ENCODE data around the gene PKD1. TPM values are rescaled to one million over a fixed set of nuclear protein-coding genes. Genes with fewer than 3 reads are reported as not detected.
"Not testable (repeated sequence)": the region's sequence is repeated elsewhere in the genome, so short reads cannot be mapped to it uniquely, and the experiment has no call there.

The PKD1 gene
- total RNA-seq (2014; rRNA removed) (58.9 and 77.3 TPM in 2 replicates), Bru-seq, nascent RNA (percentile 52 among the genes with signal in this experiment), BruChase-seq, experiment 1, labeled RNA remaining after a 6-hour chase (percentile 73 among the genes with signal in this experiment), BruChase-seq, experiment 2, labeled RNA remaining after a 2-hour chase (percentile 70 among the genes with signal in this experiment)
- long read RNA-seq, partial matches to known transcripts, result 15 of 44 reads
- long read RNA-seq, other reads (novel, unspliced or antisense), result 26 of 44 reads

DNA sequence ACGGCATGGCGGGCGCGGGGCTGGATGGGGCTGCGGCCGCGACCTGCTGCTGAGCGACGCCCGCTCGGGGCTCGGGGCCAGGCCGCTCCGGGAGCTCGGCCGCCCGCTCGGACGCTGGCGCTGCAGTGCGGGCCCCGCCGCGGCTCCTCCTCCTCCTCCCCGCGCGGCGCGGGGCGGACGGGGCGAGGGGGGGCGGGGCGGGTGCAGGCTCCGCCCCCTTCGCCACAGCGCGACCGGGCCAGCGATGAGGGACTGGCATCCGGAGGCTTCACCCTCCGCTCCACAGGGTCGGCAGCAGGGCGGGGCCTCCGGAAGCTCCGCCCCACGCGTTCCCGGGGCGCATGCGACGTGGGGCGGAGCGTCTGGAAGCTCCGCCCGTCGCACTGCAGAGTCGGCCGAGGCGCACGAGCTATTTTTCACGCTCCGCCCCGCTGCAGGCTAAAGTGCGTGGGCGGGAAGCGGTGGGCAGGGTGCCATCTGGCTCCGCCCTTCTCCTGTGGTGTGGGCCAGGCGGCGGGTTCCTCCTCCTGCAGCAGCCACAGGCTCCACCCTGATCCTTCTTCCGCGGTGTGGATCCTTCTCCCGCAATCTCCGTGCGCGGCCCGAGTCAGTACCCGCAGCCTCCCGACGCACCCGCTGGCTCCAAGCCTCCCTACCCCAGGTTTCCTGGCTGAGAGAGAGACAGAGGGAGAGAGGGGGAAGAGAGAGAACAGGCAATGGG, at the start of gene PKD1:
Gene PKD1, minus strand, starts transcription at position 129 of the 721 bp plus-strand sequence. CDS start 209 bp downstream, outside the sequence.
- H3K27ac ChIP-seq (ENCODE audit: low read length), result not testable (repeated sequence)

GRCh38 chr16:2184962-2185361, 49.3 kb upstream of the PKD1 start:
- TF ChIP-seq, protein P1, sequence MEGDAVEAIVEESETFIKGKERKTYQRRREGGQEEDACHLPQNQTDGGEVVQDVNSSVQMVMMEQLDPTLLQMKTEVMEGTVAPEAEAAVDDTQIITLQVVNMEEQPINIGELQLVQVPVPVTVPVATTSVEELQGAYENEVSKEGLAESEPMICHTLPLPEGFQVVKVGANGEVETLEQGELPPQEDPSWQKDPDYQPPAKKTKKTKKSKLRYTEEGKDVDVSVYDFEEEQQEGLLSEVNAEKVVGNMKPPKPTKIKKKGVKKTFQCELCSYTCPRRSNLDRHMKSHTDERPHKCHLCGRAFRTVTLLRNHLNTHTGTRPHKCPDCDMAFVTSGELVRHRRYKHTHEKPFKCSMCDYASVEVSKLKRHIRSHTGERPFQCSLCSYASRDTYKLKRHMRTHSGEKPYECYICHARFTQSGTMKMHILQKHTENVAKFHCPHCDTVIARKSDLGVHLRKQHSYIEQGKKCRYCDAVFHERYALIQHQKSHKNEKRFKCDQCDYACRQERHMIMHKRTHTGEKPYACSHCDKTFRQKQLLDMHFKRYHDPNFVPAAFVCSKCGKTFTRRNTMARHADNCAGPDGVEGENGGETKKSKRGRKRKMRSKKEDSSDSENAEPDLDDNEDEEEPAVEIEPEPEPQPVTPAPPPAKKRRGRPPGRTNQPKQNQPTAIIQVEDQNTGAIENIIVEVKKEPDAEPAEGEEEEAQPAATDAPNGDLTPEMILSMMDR (conservative IDR thresholded peaks at IDR 0.05; ENCODE audit: low read depth, low read length), result no peak
- TF ChIP-seq EZH2phosphoT487 (IDR thresholded peaks at IDR 0.05; ENCODE audit: borderline replicate concordance, low read length) (no peak), EZH2 (IDR thresholded peaks at IDR 0.05; ENCODE audit: low read length, unreplicated experiment) (no peak)
- no peak for DNase-seq
- Histone ChIP-seq H3K4me1 (ENCODE audit: insufficient read depth, low read length) (no peaks in the 10 kb centered on the region), H3K9ac (ENCODE audit: low read length) (no peak overlapping the region), H3K9me2 (replicated peaks; ENCODE audit: low read length) (no peaks in the 10 kb centered on the region), H3F3A (ENCODE audit: low read length, unreplicated experiment) (no peaks in the 10 kb centered on the region), H3K79me2 (ENCODE audit: low read length) (no peaks in the 10 kb centered on the region), H2AFZ (ENCODE audit: low read length) (no peak overlapping the region), H3K36me3 (ENCODE audit: low read depth, low read length) (no peaks in the 10 kb centered on the region), H3K4me2 (ENCODE audit: low read length) (no peak overlapping the region), H3K4me3 (ENCODE audit: low read length) (no peak overlapping the region), H3K9me3 (ENCODE audit: low read length) (no peaks in the 10 kb centered on the region), H4K20me1 (ENCODE audit: low read length) (no peaks in the 10 kb centered on the region), H3K27me3 (ENCODE audit: low read length) (no peaks in the 10 kb centered on the region), H3K27ac (ENCODE audit: low read length) (no peak overlapping the region)
- no TSS peak for BruUV-seq (replicated peaks)
- no peak for ATAC-seq
- POLR2A ChIA-PET (ENCODE audit: unreplicated experiment), result no interaction called here
- CTCF ChIA-PET, result no interaction called here
- intact Hi-C loops (cut with micrococcal nuclease), result no loop called here

More for the DNA sequence above, at the start of gene PKD1:
- Histone ChIP-seq H3K4me2 (ENCODE audit: low read length) (peak within 1 kb of the TSS; percentile 66), H3K4me3 (ENCODE audit: low read length) (peak within 1 kb of the TSS; percentile 58)
- POLR2A ChIA-PET (ENCODE audit: unreplicated experiment); BruUV-seq (replicated peaks); H3K27me3 ChIP-seq (ENCODE audit: low read length); H4K20me1 ChIP-seq (ENCODE audit: low read length); intact Hi-C loops (cut with micrococcal nuclease); H3K79me2 ChIP-seq (ENCODE audit: low read length); H3K9ac ChIP-seq (ENCODE audit: low read length); H3K36me3 ChIP-seq (ENCODE audit: low read depth, low read length); H2AFZ ChIP-seq (ENCODE audit: low read length); H3K9me3 ChIP-seq (ENCODE audit: low read length); H3K9me2 ChIP-seq (replicated peaks; ENCODE audit: low read length); H3F3A ChIP-seq (ENCODE audit: low read length, unreplicated experiment); H3K4me1 ChIP-seq (ENCODE audit: insufficient read depth, low read length): not testable (repeated sequence)
- peak; percentile 79 for DNase-seq
- CTCF ChIA-PET, result interaction anchor here (0.5 kb wide), 1 partner anchor 45 kb away, joined by 3 read pairs; no protein-coding TSS in a partner anchor
- ATAC-seq, result peak; percentile 73

DNA sequence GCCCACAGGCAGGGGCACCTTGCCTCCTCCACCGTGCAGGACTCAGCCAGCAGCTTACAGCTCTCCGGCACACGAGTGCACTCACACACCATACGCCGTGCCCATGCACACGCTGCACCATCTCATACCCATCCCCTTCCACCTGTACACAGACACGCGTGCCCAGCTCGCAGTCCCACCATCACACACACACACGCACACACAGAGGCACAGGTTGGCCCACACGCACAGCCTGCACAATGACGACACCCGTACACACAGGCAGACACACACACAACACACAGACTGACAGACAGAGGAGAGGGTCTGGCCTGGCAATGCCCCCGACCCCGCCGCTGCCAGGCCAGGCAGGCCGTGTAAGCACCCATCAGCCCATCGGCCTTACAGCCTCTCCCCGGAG, 48.6 kb upstream of the PKD1 start:
- Histone ChIP-seq H3K27ac (ENCODE audit: low read length) (no peak overlapping the region), H3K9me3 (ENCODE audit: low read length) (no peaks in the 10 kb centered on the region), H3K27me3 (ENCODE audit: low read length) (no peaks in the 10 kb centered on the region), H3K4me3 (ENCODE audit: low read length) (no peak overlapping the region), H3K9ac (ENCODE audit: low read length) (no peak overlapping the region), H3F3A (ENCODE audit: low read length, unreplicated experiment) (no peaks in the 10 kb centered on the region), H2AFZ (ENCODE audit: low read length) (no peak overlapping the region), H3K4me2 (ENCODE audit: low read length) (no peak overlapping the region), H4K20me1 (ENCODE audit: low read length) (no peaks in the 10 kb centered on the region), H3K36me3 (ENCODE audit: low read depth, low read length) (no peaks in the 10 kb centered on the region), H3K79me2 (ENCODE audit: low read length) (no peaks in the 10 kb centered on the region), H3K9me2 (replicated peaks; ENCODE audit: low read length) (no peaks in the 10 kb centered on the region), H3K4me1 (ENCODE audit: insufficient read depth, low read length) (no peaks in the 10 kb centered on the region)
- DNase-seq (no peak), ATAC-seq (no peak)
- ChIA-PET POLR2A (ENCODE audit: unreplicated experiment) (no interaction called here), CTCF (no interaction called here)
- no TSS peak for BruUV-seq (replicated peaks)
- intact Hi-C loops (cut with micrococcal nuclease), result no loop called here
- TF ChIP-seq EZH2 (IDR thresholded peaks at IDR 0.05; ENCODE audit: low read length, unreplicated experiment) (no peak), EZH2phosphoT487 (IDR thresholded peaks at IDR 0.05; ENCODE audit: borderline replicate concordance, low read length) (no peak)
- TF ChIP-seq, protein P1 (conservative IDR thresholded peaks at IDR 0.05; ENCODE audit: low read depth, low read length), result no peak
